ENCODE measurements around the gene GPSM3.

DNA sequence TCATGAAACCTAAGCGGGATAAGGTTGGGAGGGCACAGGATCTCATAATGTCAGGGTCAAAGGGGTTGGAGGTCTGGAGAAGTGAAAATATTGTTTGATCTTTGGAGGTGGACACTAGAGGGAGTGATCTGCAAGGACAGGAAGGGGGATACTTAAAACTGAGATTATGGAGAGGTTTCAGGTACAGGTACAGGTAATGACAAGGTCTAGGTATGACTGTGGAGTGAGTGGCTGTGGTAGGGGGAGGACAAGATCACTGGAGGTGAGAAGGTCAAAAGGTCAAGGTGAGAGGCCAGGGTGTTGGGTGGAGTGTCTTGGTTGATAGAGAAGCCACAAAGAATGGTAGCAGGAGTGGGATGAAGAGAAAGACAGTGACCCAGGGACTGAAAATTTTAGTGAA lies 48.2 kb upstream of the GPSM3 start:
- TF ChIP-seq, protein P1, sequence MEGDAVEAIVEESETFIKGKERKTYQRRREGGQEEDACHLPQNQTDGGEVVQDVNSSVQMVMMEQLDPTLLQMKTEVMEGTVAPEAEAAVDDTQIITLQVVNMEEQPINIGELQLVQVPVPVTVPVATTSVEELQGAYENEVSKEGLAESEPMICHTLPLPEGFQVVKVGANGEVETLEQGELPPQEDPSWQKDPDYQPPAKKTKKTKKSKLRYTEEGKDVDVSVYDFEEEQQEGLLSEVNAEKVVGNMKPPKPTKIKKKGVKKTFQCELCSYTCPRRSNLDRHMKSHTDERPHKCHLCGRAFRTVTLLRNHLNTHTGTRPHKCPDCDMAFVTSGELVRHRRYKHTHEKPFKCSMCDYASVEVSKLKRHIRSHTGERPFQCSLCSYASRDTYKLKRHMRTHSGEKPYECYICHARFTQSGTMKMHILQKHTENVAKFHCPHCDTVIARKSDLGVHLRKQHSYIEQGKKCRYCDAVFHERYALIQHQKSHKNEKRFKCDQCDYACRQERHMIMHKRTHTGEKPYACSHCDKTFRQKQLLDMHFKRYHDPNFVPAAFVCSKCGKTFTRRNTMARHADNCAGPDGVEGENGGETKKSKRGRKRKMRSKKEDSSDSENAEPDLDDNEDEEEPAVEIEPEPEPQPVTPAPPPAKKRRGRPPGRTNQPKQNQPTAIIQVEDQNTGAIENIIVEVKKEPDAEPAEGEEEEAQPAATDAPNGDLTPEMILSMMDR (IDR thresholded peaks at IDR 0.05; ENCODE audit: insufficient read depth, low read length), result no peak
- TF ChIP-seq POLR2AphosphoS5 (IDR thresholded peaks at IDR 0.05; ENCODE audit: low read depth) (no peak), GABPA (IDR thresholded peaks at IDR 0.05; ENCODE audit: low read depth) (no peak)

All from HL-60 (cell line).